Smooth muscle cell (in vitro differentiated cells): ENCODE results near the gene SRGAP3. TPM values are rescaled to one million over a fixed set of nuclear protein-coding genes. Genes with fewer than 3 reads are reported as not detected.

Experiments used
- DNase-seq: peaks from one replicate; lab custom pipeline; 2025; ENCODE audit not compliant: unreplicated experiment; lab: John Stamatoyannopoulos, UW
- H2AFZ ChIP-seq: fragments of 200-600 bp; sonication (generic); 2 replicates; pipeline ENCODE4 v1.6.0; 2016; ENCODE audit warnings: antibody characterized with exemption, low read depth, mild to moderate bottlenecking
- H3F3A ChIP-seq: fragments of 200-600 bp; sonication (generic); 2 replicates; pipeline ENCODE4 v1.6.0; 2017; ENCODE audit warnings: antibody characterized with exemption, low read depth
- H3K27ac ChIP-seq: fragments of 200-600 bp; sonication (generic); 2 replicates; pipeline ENCODE4 v1.5.1; 2016; ENCODE audit warnings: low read depth, mild to moderate bottlenecking
- H3K27me3 ChIP-seq: fragments of 200-600 bp; sonication (generic); 2 replicates; pipeline ENCODE4 v1.6.1; 2016; ENCODE audit warnings: low read depth, mild to moderate bottlenecking
- H3K36me3 ChIP-seq: fragments of 200-600 bp; sonication (generic); 2 replicates; pipeline ENCODE4 v1.5.1; 2016; ENCODE audit warnings: low read depth
- H3K4me1 ChIP-seq: fragments of 200-600 bp; sonication (generic); 2 replicates; pipeline ENCODE4 v1.5.1; 2016; ENCODE audit warnings: low read depth
- H3K4me2 ChIP-seq: fragments of 200-600 bp; sonication (generic); 2 replicates; pipeline ENCODE4 v1.6.0; 2016; ENCODE audit warnings: mild to moderate bottlenecking
- H3K4me3 ChIP-seq: fragments of 200-600 bp; sonication (generic); 2 replicates; pipeline ENCODE4 v1.5.1; 2016; ENCODE audit warnings: mild to moderate bottlenecking
- H3K79me2 ChIP-seq: fragments of 200-600 bp; sonication (generic); 2 replicates; pipeline ENCODE4 v1.6.0; 2016; ENCODE audit warnings: low read depth, mild to moderate bottlenecking
- H3K9ac ChIP-seq: fragments of 200-600 bp; sonication (generic); 2 replicates; pipeline ENCODE4 v1.6.0; 2016; ENCODE audit warnings: low read depth
- H3K9me3 ChIP-seq: fragments of 200-600 bp; sonication (generic); replicated peaks from 2 replicates; pipeline ENCODE4 v1.5.1; 2016; ENCODE audit warnings: low read depth
- H4K20me1 ChIP-seq: fragments of 200-600 bp; sonication (generic); 2 replicates; pipeline ENCODE4 v1.6.0; 2016; ENCODE audit warnings: low read depth
- WGBS: methylation state at CpG from one replicate; pipeline ENCODE4 v1.1.7; 2016; ENCODE audit warnings: low lambda C conversion rate; 5-methylcytosine and 5-hydroxymethylcytosine counted together
- polyA plus RNA-seq: library from polyadenylated mRNA; unstranded; fragments of >200 nt; fragmentation: Nextera tagmentation; extraction: Ambion mirVana; gene quantifications from 2 replicates; pipeline ENCODE4 v1.2.1, GENCODE V29; 2016
- total RNA-seq: library from RNA; depleted of rRNA; stranded (reverse); fragments of >200 nt; gene quantifications from 2 replicates; pipeline ENCODE4 v1.2.3, GENCODE V29; 2014
- TF ChIP-seq, protein P1 (sequence below): fragments of 200-600 bp; sonication (generic); IDR thresholded peaks from 2 replicates; pipeline ENCODE4 v1.5.1; 2017; ENCODE audit warnings: borderline replicate concordance, mild to moderate bottlenecking, antibody characterized with exemption; ENCODE audit not compliant: insufficient read depth, poor library complexity, severe bottlenecking

SRGAP3 gene
- total and polyA plus RNA-seq, 2 experiments from 2014 or later: 1.5 to 3.1 TPM

DNA sequence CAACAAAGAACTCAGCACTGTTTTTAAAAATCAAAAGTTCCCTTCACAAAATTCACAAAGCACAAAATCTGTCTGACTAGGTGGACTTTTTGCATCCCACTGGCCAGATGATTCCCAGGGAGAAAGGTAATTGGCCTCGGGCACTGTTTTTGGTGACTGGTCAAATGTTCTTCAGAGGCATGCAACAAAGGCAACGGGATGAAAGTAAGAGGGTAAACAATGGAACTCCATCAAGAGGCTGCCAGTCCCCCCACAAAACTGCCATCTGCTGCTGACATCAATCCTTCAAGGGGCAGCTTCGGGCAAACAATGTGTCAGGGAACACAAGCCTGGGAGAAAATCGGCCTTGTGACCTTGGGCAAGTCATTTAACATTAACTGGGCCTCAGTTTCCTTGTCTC is 3.3 kb downstream of the SRGAP3 start:
- Histone ChIP-seq H3K9ac (no peak overlapping the region), H3K4me2 (no peak overlapping the region), H3K9me3 (no peaks in the 10 kb centered on the region), H4K20me1 (no peaks in the 10 kb centered on the region), H2AFZ (no peak overlapping the region), H3K4me3 (no peak overlapping the region), H3K79me2 (no peaks in the 10 kb centered on the region), H3F3A (peaks cover 7% of the 10 kb centered on the region), H3K36me3 (no peaks in the 10 kb centered on the region), H3K27ac (no peak overlapping the region), H3K27me3 (no peaks in the 10 kb centered on the region), H3K4me1 (peaks cover 19% of the 10 kb centered on the region)
- WGBS: 87% methylated on average over 4 of the region's 4 CpGs
- no peak for DNase-seq
- TF ChIP-seq, protein P1, sequence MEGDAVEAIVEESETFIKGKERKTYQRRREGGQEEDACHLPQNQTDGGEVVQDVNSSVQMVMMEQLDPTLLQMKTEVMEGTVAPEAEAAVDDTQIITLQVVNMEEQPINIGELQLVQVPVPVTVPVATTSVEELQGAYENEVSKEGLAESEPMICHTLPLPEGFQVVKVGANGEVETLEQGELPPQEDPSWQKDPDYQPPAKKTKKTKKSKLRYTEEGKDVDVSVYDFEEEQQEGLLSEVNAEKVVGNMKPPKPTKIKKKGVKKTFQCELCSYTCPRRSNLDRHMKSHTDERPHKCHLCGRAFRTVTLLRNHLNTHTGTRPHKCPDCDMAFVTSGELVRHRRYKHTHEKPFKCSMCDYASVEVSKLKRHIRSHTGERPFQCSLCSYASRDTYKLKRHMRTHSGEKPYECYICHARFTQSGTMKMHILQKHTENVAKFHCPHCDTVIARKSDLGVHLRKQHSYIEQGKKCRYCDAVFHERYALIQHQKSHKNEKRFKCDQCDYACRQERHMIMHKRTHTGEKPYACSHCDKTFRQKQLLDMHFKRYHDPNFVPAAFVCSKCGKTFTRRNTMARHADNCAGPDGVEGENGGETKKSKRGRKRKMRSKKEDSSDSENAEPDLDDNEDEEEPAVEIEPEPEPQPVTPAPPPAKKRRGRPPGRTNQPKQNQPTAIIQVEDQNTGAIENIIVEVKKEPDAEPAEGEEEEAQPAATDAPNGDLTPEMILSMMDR: no peak

DNA sequence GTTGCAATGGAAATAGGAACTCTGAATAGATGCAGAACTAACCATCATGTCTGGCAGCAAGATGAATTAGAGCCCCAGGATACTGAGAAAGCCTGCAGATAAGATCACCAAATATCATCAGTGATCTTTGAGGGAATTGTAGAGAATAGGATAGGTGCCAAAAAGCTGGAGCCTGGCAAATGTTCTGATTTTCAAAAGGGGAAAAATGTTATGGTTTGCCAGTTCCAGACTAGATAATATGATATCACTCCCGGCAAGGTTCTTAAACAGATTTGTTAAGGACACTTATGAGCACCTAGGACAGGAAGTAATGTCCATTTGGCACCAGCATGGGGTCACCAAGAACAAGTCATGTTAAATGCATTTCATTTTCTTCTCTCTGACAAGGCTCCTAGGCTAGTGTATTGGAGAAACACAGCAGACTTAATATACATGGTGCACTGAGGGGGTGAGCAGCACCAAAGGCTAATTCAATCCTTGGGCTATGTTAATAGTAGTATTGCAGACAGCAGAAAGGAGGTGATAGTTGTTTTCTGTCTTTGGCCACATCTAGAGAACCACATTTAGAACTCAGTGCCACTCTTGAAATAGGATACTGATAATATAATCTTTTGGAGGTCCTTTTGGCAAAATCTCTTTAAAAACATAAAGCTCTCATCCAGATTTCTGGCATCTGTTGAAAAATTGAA is 4.8 kb downstream of the SRGAP3 start:
- H3K36me3 ChIP-seq: no peaks in the 10 kb centered on the region
- DNase-seq: no peak
- TF ChIP-seq, protein P1: no peak

DNA sequence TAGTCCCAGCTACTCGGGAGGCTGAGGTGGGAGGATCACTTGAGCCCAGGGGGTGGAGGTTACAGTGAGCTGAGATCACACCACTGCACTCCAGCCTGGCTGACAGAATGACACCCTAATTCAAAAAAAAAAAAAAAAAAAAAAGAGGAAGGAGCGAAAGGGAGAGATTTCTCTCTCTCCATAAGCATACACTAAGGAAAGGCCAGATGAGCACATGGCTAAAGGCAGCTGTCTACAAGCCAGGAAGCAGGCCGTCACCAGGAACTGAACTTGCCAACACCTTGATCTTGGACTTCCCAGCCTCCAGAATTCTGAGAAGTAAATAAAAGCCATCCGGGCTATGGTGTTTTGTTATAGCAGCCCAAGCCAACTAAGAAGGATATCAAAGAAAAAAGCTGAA is 7.5 kb downstream of the SRGAP3 start:
- TF ChIP-seq, protein P1: no peak
- peaks cover 3% of the 10 kb centered on the region for H3K4me1 ChIP-seq
- no peaks in the 10 kb centered on the region for H4K20me1 ChIP-seq
- no peaks in the 10 kb centered on the region for H3K27me3 ChIP-seq
- no peak overlapping the region for H2AFZ ChIP-seq
- H3K9ac ChIP-seq: no peak overlapping the region
- H3K4me3 ChIP-seq: no peak overlapping the region
- no peak overlapping the region for H3K4me2 ChIP-seq
- H3F3A ChIP-seq: no peaks in the 10 kb centered on the region
- H3K36me3 ChIP-seq: no peaks in the 10 kb centered on the region
- WGBS: 94% methylated on average over 4 of the region's 4 CpGs
- H3K9me3 ChIP-seq: no peaks in the 10 kb centered on the region
- no peaks in the 10 kb centered on the region for H3K79me2 ChIP-seq
- DNase-seq: no peak
- H3K27ac ChIP-seq: no peak overlapping the region

More for the DNA sequence above, 4.8 kb downstream of the SRGAP3 start:
- H3K9ac ChIP-seq: no peak overlapping the region
- H3K27me3 ChIP-seq: no peaks in the 10 kb centered on the region
- H3K27ac ChIP-seq: no peak overlapping the region
- no peak overlapping the region for H3K4me3 ChIP-seq
- H3F3A ChIP-seq: peaks cover 1% of the 10 kb centered on the region
- WGBS: 83% methylated on average over 1 of the region's 1 CpG
- no peak overlapping the region for H2AFZ ChIP-seq
- H3K4me1 ChIP-seq: peaks cover 13% of the 10 kb centered on the region
- H3K4me2 ChIP-seq: no peak overlapping the region
- H4K20me1 ChIP-seq: no peaks in the 10 kb centered on the region
- H3K79me2 ChIP-seq: no peaks in the 10 kb centered on the region
- H3K9me3 ChIP-seq: no peaks in the 10 kb centered on the region

DNA sequence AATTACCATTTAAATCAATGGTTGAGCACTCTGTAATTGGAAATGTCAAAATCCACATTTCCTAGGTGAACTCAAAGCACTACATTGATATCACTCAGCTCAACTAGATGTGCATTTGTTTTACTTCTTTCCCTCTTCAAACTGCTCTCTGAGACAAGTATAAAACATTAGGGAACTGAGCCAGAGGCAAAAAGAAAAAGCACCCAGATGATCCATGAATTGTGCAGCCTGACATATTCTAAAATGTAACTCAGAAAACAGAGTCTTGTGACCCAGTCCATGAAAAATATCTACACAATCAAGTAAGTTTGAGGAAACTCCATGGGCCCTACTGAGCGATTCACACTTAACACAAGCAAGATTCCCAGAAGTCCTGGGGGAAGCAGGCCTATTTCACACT is 9.8 kb downstream of the SRGAP3 start:
- 93% methylated on average over 1 of the region's 1 CpG for WGBS
- no peaks in the 10 kb centered on the region for H3F3A ChIP-seq
- no peak for DNase-seq
- H3K9ac ChIP-seq: no peak overlapping the region
- H2AFZ ChIP-seq: no peak overlapping the region
- H3K36me3 ChIP-seq: no peaks in the 10 kb centered on the region
- no peak overlapping the region for H3K4me2 ChIP-seq
- TF ChIP-seq, protein P1: no peak
- no peaks in the 10 kb centered on the region for H4K20me1 ChIP-seq
- no peak overlapping the region for H3K4me3 ChIP-seq
- no peak overlapping the region for H3K27ac ChIP-seq
- H3K79me2 ChIP-seq: no peaks in the 10 kb centered on the region
- no peaks in the 10 kb centered on the region for H3K4me1 ChIP-seq
- H3K9me3 ChIP-seq: no peaks in the 10 kb centered on the region
- H3K27me3 ChIP-seq: no peaks in the 10 kb centered on the region
